SK-N-SH treated with all-trans-retinoic acid at 6 μM for 48 hours (cell line): ENCODE results near the gene PTPN1.

Experiments used
- ARNTL ChIP-seq: fragments of 450-650 bp; formaldehyde crosslinking; IDR thresholded peaks from 2 replicates; pipeline ENCODE4 v1.5.0; 2020; ENCODE audit warnings: low read depth, mild to moderate bottlenecking, moderate library complexity, borderline replicate concordance
- CREB5 ChIP-seq: fragments of 250-450 bp; sonication (Bioruptor Pico); IDR thresholded peaks from 2 replicates; pipeline ENCODE4 v1.5.1; 2020; ENCODE audit warnings: low read depth, mild to moderate bottlenecking, moderate library complexity
- CSDC2 ChIP-seq: fragments of 250-450 bp; sonication (Bioruptor Pico); IDR thresholded peaks from 2 replicates; pipeline ENCODE4 v1.5.0; 2020; ENCODE audit warnings: mild to moderate bottlenecking, moderate library complexity
- TOX ChIP-seq: fragments of 250-450 bp; sonication (Bioruptor Pico); IDR thresholded peaks from 2 replicates; pipeline ENCODE4 v1.8.0; 2021; ENCODE audit warnings: mild to moderate bottlenecking, moderate library complexity, borderline replicate concordance
- ZNF565 ChIP-seq: fragments of 450-650 bp; formaldehyde crosslinking; conservative IDR thresholded peaks from 2 replicates; pipeline ENCODE4 v1.5.0; 2020; ENCODE audit warnings: low read depth, mild to moderate bottlenecking, moderate library complexity
- TF ChIP-seq, protein P1 (sequence below): fragments of 250-450 bp; sonication (Bioruptor Pico); IDR thresholded peaks from 2 replicates; pipeline ENCODE4 v1.8.0; 2021; ENCODE audit warnings: low read depth, mild to moderate bottlenecking, moderate library complexity, borderline replicate concordance

DNA sequence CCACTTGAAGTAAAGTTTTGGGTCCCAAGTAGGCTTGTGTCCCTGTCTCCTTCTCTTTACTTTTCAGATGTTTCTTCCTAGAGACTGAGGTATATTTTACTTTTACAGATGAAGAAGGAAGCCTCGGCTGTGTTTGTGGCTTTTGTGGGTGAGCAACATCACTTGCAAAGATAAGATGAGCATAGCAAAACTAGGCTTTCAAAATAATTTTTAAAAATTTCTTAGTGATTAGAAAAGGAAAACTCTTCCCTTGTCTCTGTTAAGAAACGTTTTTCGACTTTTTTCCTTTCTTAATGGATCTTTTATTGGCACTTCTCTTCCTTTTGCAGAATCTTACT is 7.6 kb downstream of the PTPN1 start:
- TF ChIP-seq, protein P1, sequence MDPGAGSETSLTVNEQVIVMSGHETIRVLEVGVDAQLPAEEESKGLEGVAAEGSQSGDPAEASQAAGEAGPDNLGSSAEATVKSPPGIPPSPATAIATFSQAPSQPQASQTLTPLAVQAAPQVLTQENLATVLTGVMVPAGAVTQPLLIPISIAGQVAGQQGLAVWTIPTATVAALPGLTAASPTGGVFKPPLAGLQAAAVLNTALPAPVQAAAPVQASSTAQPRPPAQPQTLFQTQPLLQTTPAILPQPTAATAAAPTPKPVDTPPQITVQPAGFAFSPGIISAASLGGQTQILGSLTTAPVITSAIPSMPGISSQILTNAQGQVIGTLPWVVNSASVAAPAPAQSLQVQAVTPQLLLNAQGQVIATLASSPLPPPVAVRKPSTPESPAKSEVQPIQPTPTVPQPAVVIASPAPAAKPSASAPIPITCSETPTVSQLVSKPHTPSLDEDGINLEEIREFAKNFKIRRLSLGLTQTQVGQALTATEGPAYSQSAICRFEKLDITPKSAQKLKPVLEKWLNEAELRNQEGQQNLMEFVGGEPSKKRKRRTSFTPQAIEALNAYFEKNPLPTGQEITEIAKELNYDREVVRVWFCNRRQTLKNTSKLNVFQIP (CRISPR knock-in tag) = no peak
- TF ChIP-seq ARNTL (CRISPR knock-in tag) (no peak), CREB5 (CRISPR knock-in tag) (no peak), TOX (CRISPR knock-in tag) (no peak), ZNF565 (CRISPR knock-in tag) (no peak), CSDC2 (CRISPR knock-in tag) (no peak)
